Muscle of leg (tissue), 16 donors: ENCODE measurements around the gene MMP21. TPM values are rescaled to one million over a fixed set of nuclear protein-coding genes. Genes with fewer than 3 reads are reported as not detected.

ENCODE experiments used
- DNase-seq: peaks from one replicate; pipeline ENCODE4 v3.0.0; 2013
- H3K27ac ChIP-seq: one replicate; pipeline ENCODE4 v1.5.1; 2013; ENCODE audit warnings: mild to moderate bottlenecking, low read length, control low read depth
- H3K27me3 ChIP-seq: one replicate; pipeline ENCODE4 v1.6.1; 2013; ENCODE audit warnings: low read length; ENCODE audit not compliant: control insufficient read depth, insufficient read depth
- H3K36me3 ChIP-seq: one replicate; pipeline ENCODE4 v1.6.1; 2013; ENCODE audit warnings: low read length; ENCODE audit not compliant: control insufficient read depth, insufficient read depth
- H3K4me1 ChIP-seq: one replicate; pipeline ENCODE4 v1.6.1; 2013; ENCODE audit warnings: low read length; ENCODE audit not compliant: control insufficient read depth, insufficient read depth
- H3K4me3 ChIP-seq: one replicate; pipeline ENCODE4 v1.5.1; 2013; ENCODE audit warnings: low read length, control low read depth
- H3K9me3 ChIP-seq: replicated peaks from 2 replicates; pipeline ENCODE4 v1.6.1; 2013; ENCODE audit warnings: low read depth, low read length; ENCODE audit not compliant: control insufficient read depth
- WGBS: methylation state at CpG from one replicate; pipeline ENCODE4 v1.1.5; 2013; ENCODE audit warnings: missing lambda C conversion rate; ENCODE audit not compliant: insufficient coverage; 5-methylcytosine and 5-hydroxymethylcytosine counted together
- long read RNA-seq, 11 donors: transcript quantifications; one replicate each; lab custom pipeline, GENCODE V29; 2026
- polyA plus RNA-seq, 8 donors: library from polyadenylated mRNA; unstranded; fragments of 120-200 nt; gene quantifications; one replicate each; pipeline versions ENCODE4 v1.2.1 to v1.2.3, GENCODE V29; 2013; ENCODE audit warnings: inconsistent platforms in 1 of 8, low replicate concordance in 1 of 8; ENCODE audit not compliant: insufficient read length in 8 of 8, insufficient read depth in 1 of 8
- total RNA-seq: library from RNA; stranded (reverse); fragments of 120-200 nt; gene quantifications from one replicate; pipeline ENCODE4 v1.2.4, GENCODE V29; 2013

MMP21 gene
- 0.18 TPM for total RNA-seq
- polyA plus RNA-seq, result 1 to 10 TPM in 1 of 8 donors, under 1 TPM in 7; 0.20 to 1.3 (median 0.31) TPM
- long read RNA-seq, donor 1, result 0 reads
- long read RNA-seq, donor 2, result 0 reads
- long read RNA-seq, donor 3, result 0 reads
- long read RNA-seq, donor 4, result 0 reads
- long read RNA-seq, donor 5, result 0 reads
- long read RNA-seq, donor 6, result 0 reads
- long read RNA-seq, donor 7, result 0 reads
- long read RNA-seq, donor 8, result 0 reads
- long read RNA-seq, donor 9, result 0 reads
- long read RNA-seq, donor 10, result 0 reads
- long read RNA-seq, donor 11, result 0 reads

GRCh38 chr10:125775491-125776106 lies at the start of gene MMP21:
TSS of gene MMP21 (minus strand) at chr10:125775821. CDS start at chr10:125775821, 0 bp downstream.
- WGBS, result 91% methylated on average over 21 of the region's 26 CpGs
- no peak within 1 kb of the TSS for H3K27ac ChIP-seq

GRCh38 chr10:125824736-125825135 lies 49.1 kb upstream of the MMP21 start:
- no peaks in the 10 kb centered on the region for H3K27me3 ChIP-seq
- WGBS, result 73% methylated on average over 1 of the region's 1 CpG
- peaks cover 33% of the 10 kb centered on the region for H3K36me3 ChIP-seq
- H3K4me3 ChIP-seq, result peak overlapping the region; percentile 99
- no peak for DNase-seq
- H3K27ac ChIP-seq, result no peak overlapping the region
- no peaks in the 10 kb centered on the region for H3K9me3 ChIP-seq
- peaks cover 30% of the 10 kb centered on the region for H3K4me1 ChIP-seq

More at GRCh38 chr10:125775491-125776106, at the start of gene MMP21:
- Histone ChIP-seq H3K4me1 (no peaks in the 10 kb centered on the region), H3K27me3 (no peaks in the 10 kb centered on the region), H3K9me3 (no peaks in the 10 kb centered on the region), H3K4me3 (no peak within 1 kb of the TSS), H3K36me3 (no peaks in the 10 kb centered on the region)
- DNase-seq, result no peak

- peak; percentile 14 for DNase-seq
- H3K36me3 ChIP-seq, result peaks cover 28% of the 10 kb centered on the region
- H3K4me1 ChIP-seq, result peaks cover 27% of the 10 kb centered on the region
- H3K27ac ChIP-seq, result peak overlapping the region; percentile 82
- 0% methylated on average over 18 of the region's 20 CpGs for WGBS
- no peaks in the 10 kb centered on the region for H3K9me3 ChIP-seq
- no peaks in the 10 kb centered on the region for H3K27me3 ChIP-seq
- peak overlapping the region; percentile 99 for H3K4me3 ChIP-seq
These were observed 48.1 kb upstream of the MMP21 start for GRCh38 chr10:125823663-125824251.

- H3K27ac ChIP-seq, result peak within 1 kb of the TSS; percentile 82
- peaks cover 25% of the 10 kb centered on the region for H3K4me1 ChIP-seq
- H3K9me3 ChIP-seq, result no peaks in the 10 kb centered on the region
- DNase-seq, result peak; percentile 94
- H3K27me3 ChIP-seq, result no peaks in the 10 kb centered on the region
- peak within 1 kb of the TSS; percentile 99 for H3K4me3 ChIP-seq
- H3K36me3 ChIP-seq, result peaks cover 21% of the 10 kb centered on the region
- WGBS, result under 1% methylated on average over 74 of the region's 74 CpGs
These were observed 47.4 kb upstream of the MMP21 start, which contains the start of the genes BCCIP and UROS for GRCh38 chr10:125822878-125823662. TSS of gene BCCIP (plus strand) at chr10:125823546. CDS start at chr10:125823558, 12 bp downstream. TSS of gene UROS (minus strand) at chr10:125823258. CDS start at chr10:125816499, 6,759 bp downstream.

- peaks cover 15% of the 10 kb centered on the region for H3K36me3 ChIP-seq
- H3K9me3 ChIP-seq, result no peaks in the 10 kb centered on the region
- no peak overlapping the region for H3K4me3 ChIP-seq
- H3K27ac ChIP-seq, result no peak overlapping the region
- H3K27me3 ChIP-seq, result no peaks in the 10 kb centered on the region
- WGBS, result no CpG with 5 or more reads among the region's 1 CpG
- no peak for DNase-seq
- H3K4me1 ChIP-seq, result peaks cover 25% of the 10 kb centered on the region
These were observed 45.1 kb upstream of the MMP21 start for GRCh38 chr10:125820701-125821100.

GRCh38 chr10:125817337-125817946 lies 41.8 kb upstream of the MMP21 start:
- Histone ChIP-seq H3K36me3 (peaks cover 27% of the 10 kb centered on the region), H3K4me1 (peaks cover 18% of the 10 kb centered on the region), H3K27ac (no peak overlapping the region), H3K9me3 (no peaks in the 10 kb centered on the region), H3K27me3 (no peaks in the 10 kb centered on the region), H3K4me3 (no peak overlapping the region)
- DNase-seq, result no peak
- WGBS, result 88% methylated on average over 1 of the region's 6 CpGs

DNA sequence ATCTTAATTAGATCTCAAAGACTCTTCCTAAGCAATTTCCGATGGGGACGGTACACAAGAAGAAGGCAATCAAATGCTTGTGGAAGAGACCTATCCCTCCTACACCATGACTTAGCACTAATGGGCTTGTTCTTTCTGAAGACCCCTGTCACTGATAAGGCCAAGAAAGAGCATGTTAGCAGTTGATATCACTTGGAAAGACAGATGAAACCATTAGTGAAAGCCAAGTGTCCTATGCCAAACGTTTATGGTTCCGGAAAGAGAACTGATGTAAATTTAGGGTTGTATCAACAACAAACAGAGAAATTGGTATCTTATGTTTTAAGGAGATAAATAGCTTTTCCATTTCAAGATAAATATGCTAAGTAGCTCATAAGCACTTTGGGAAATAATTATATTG lies 40.9 kb upstream of the MMP21 start:
- DNase-seq, result no peak
- WGBS, result no CpG with 5 or more reads among the region's 4 CpGs
- H3K27me3 ChIP-seq, result no peaks in the 10 kb centered on the region
- H3K36me3 ChIP-seq, result peaks cover 27% of the 10 kb centered on the region
- peaks cover 11% of the 10 kb centered on the region for H3K4me1 ChIP-seq
- H3K27ac ChIP-seq, result no peak overlapping the region
- no peak overlapping the region for H3K4me3 ChIP-seq
- H3K9me3 ChIP-seq, result no peaks in the 10 kb centered on the region

DNA sequence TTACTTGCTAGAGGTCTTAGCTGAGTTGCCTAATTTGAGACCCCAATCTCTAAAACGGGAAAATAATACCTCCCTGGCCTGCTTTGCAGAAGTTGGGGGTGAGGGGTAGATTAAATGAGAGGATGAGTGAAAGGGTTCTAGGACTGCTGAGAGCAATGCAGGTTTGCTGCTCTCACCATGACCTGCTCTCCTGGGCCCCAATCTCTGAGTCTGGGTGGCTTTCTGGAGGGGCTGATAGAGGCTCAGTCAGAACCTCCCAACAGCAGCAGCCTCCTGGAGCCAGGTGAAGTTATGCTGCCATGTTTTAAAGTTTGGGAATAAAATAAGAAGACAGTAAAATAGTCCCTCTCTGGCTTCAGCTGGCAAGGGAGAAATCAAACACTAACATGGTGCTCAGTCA lies 40.1 kb upstream of the MMP21 start:
- Histone ChIP-seq H3K27ac (no peak overlapping the region), H3K27me3 (no peaks in the 10 kb centered on the region), H3K4me1 (peaks cover 11% of the 10 kb centered on the region), H3K4me3 (no peak overlapping the region), H3K36me3 (peaks cover 29% of the 10 kb centered on the region), H3K9me3 (no peaks in the 10 kb centered on the region)
- no peak for DNase-seq
- WGBS, result no CpG with 5 or more reads among the region's 1 CpG

GRCh38 chr10:125812128-125812750 lies 36.6 kb upstream of the MMP21 start:
- WGBS, result no CpG with 5 or more reads among the region's 1 CpG
- H3K36me3 ChIP-seq, result peaks cover 50% of the 10 kb centered on the region

More at GRCh38 chr10:125812128-125812750, 36.6 kb upstream of the MMP21 start:
- DNase-seq, result peak; percentile 11
- Histone ChIP-seq H3K27me3 (no peaks in the 10 kb centered on the region), H3K27ac (no peak overlapping the region), H3K4me1 (peaks cover 11% of the 10 kb centered on the region), H3K4me3 (no peak overlapping the region), H3K9me3 (no peaks in the 10 kb centered on the region)
